IPS-11a (cell line): ENCODE results near the gene SESN3.
"Not testable (repeated sequence)": the region's sequence is repeated elsewhere in the genome, so short reads cannot be mapped to it uniquely, and the experiment has no call there.

ENCODE experiments used
- H3K4me3 ChIP-seq: one replicate; pipeline ENCODE4 v1.5.1; 2013; ENCODE audit warnings: low read depth, low read length, control low read depth

Gene SESN3

GRCh38 chr11:95252586-95252985 lies 21.6 kb upstream of the SESN3 start:
- H3K4me3 ChIP-seq: no peak overlapping the region

- not testable (repeated sequence) for H3K4me3 ChIP-seq
Measured at GRCh38 chr11:95251896-95252295, 20.9 kb upstream of the SESN3 start.

GRCh38 chr11:95248666-95249467 lies 17.9 kb upstream of the SESN3 start:
- H3K4me3 ChIP-seq: no peak overlapping the region

- H3K4me3 ChIP-seq: no peak overlapping the region
Measured at GRCh38 chr11:95247883-95248282, 16.9 kb upstream of the SESN3 start.

GRCh38 chr11:95247127-95247684 lies 16.2 kb upstream of the SESN3 start:
- no peak overlapping the region for H3K4me3 ChIP-seq

- H3K4me3 ChIP-seq: no peak overlapping the region
Measured at GRCh38 chr11:95245581-95245980, 14.6 kb upstream of the SESN3 start.

- no peak overlapping the region for H3K4me3 ChIP-seq
Measured at GRCh38 chr11:95245038-95245437, 14.0 kb upstream of the SESN3 start.

- H3K4me3 ChIP-seq: no peak overlapping the region
Measured at GRCh38 chr11:95243673-95244072, 12.7 kb upstream of the SESN3 start.

GRCh38 chr11:95242845-95243605 lies 12.0 kb upstream of the SESN3 start:
- no peak overlapping the region for H3K4me3 ChIP-seq

GRCh38 chr11:95242091-95242844 lies 11.3 kb upstream of the SESN3 start:
- no peak overlapping the region for H3K4me3 ChIP-seq

GRCh38 chr11:95241681-95242081 lies 10.7 kb upstream of the SESN3 start:
- H3K4me3 ChIP-seq: no peak overlapping the region

- H3K4me3 ChIP-seq: no peak overlapping the region
Measured at GRCh38 chr11:95239871-95240649, 9.1 kb upstream of the SESN3 start.

GRCh38 chr11:95232666-95233065 lies 1.7 kb upstream of the SESN3 start:
- H3K4me3 ChIP-seq: peak overlapping the region; percentile 40

- H3K4me3 ChIP-seq: peak overlapping the region; percentile 40
Measured at GRCh38 chr11:95231881-95232605, 1.0 kb upstream of the SESN3 start.

- H3K4me3 ChIP-seq: peak overlapping the region; percentile 77
Measured at GRCh38 chr11:95230810-95231126, 234 bp downstream of the SESN3 start.

GRCh38 chr11:95229993-95230809 lies 801 bp downstream of the SESN3 start:
- peak overlapping the region; percentile 77 for H3K4me3 ChIP-seq

- peak overlapping the region; percentile 77 for H3K4me3 ChIP-seq
Measured at GRCh38 chr11:95229199-95229992, 1.6 kb downstream of the SESN3 start.

- no peak overlapping the region for H3K4me3 ChIP-seq
Measured at GRCh38 chr11:95228081-95228749, 2.8 kb downstream of the SESN3 start.
